Natural killer cell (primary cell): ENCODE measurements around the gene SPEF1. TPM values are rescaled to one million over a fixed set of nuclear protein-coding genes. Genes with fewer than 3 reads are reported as not detected.

Experiments
- ATAC-seq, 3 donors: fragments of 150-1000 bp in 2 of 3; fragments of 200-7000 bp in 1 of 3; cut with Tn5 transposase; 1 replicate in 1 of 3; 2 replicates in 2 of 3; pipeline ENCODE4 v1.10.0; 2021; ENCODE audit warnings: mild to moderate bottlenecking in 2 of 3, moderate library complexity in 2 of 3
- DNase-seq, 2 donors: peaks; one replicate each; pipeline versions ENCODE4 v3.0.0 to v3.0.0-alpha.2; 2013 to 2021; ENCODE audit warnings: mixed read lengths in 1 of 2
- H3K27ac ChIP-seq: one replicate; pipeline ENCODE4 v1.5.1; 2013; ENCODE audit warnings: mild to moderate bottlenecking, low read length
- H3K27me3 ChIP-seq: one replicate; pipeline ENCODE4 v1.6.1; 2013; ENCODE audit warnings: low read length; ENCODE audit not compliant: control insufficient read depth, insufficient read depth
- H3K36me3 ChIP-seq: one replicate; pipeline ENCODE4 v1.6.1; 2013; ENCODE audit warnings: low read length; ENCODE audit not compliant: control insufficient read depth, insufficient read depth
- H3K4me1 ChIP-seq: one replicate; pipeline ENCODE4 v1.6.1; 2013; ENCODE audit warnings: low read length; ENCODE audit not compliant: control insufficient read depth, insufficient read depth
- H3K4me3 ChIP-seq: one replicate; pipeline ENCODE4 v1.5.1; 2013; ENCODE audit warnings: low read length
- H3K9me3 ChIP-seq: one replicate; pipeline ENCODE4 v1.6.1; 2013; ENCODE audit warnings: low read length; ENCODE audit not compliant: control insufficient read depth, insufficient read depth
- H3K27ac Mint-ChIP-seq, 2 donors: one replicate each; pipeline ENCODE4 v1.8.0; 2022; ENCODE audit warnings: mild to moderate bottlenecking in 2 of 2, mixed read lengths in 2 of 2, moderate library complexity in 1 of 2
- H3K27me3 Mint-ChIP-seq, 2 donors: one replicate each; pipeline ENCODE4 v1.8.0; 2022; ENCODE audit warnings: low read depth in 2 of 2, mixed read lengths in 2 of 2
- H3K36me3 Mint-ChIP-seq: one replicate; pipeline ENCODE4 v1.8.0; 2022; ENCODE audit warnings: mixed read lengths
- H3K4me1 Mint-ChIP-seq, 2 donors: one replicate each; pipeline ENCODE4 v1.8.0; 2022; ENCODE audit warnings: mixed read lengths in 2 of 2
- H3K4me3 Mint-ChIP-seq: one replicate; pipeline ENCODE4 v1.8.0; 2022; ENCODE audit warnings: mild to moderate bottlenecking, moderate library complexity, mixed read lengths
- H3K9me3 Mint-ChIP-seq, 2 donors: one replicate each; pipeline ENCODE4 v1.8.0; 2022; ENCODE audit warnings: mixed read lengths in 2 of 2
- WGBS: methylation state at CpG from one replicate; pipeline ENCODE4 v1.1.7; 2013; ENCODE audit warnings: missing lambda C conversion rate; ENCODE audit not compliant: insufficient coverage; 5-methylcytosine and 5-hydroxymethylcytosine counted together
- intact Hi-C: fragments of 100-400 bp; cut with micrococcal nuclease; formaldehyde crosslinking; loops from one replicate; pipeline ENCODE4 v1.14.2; 2022
- total RNA-seq, 4 donors: library from RNA; stranded (reverse); fragments of 120-200 nt in 1 of 4; gene quantifications; one replicate each; pipeline versions ENCODE4 v1.2.3 to v1.2.4, GENCODE V29; 2013 to 2022
- TF ChIP-seq, protein P1 (sequence below): fragments of 200-600 bp; IDR thresholded peaks from one replicate; pipeline ENCODE4 v1.8.0; 2022; ENCODE audit warnings: antibody characterized with exemption

The SPEF1 gene
- total RNA-seq, 3 donors from 2014 or later (not counting 1 experiment from before 2014, with no cell fraction given), result 0.23 TPM; not detected in 2

DNA sequence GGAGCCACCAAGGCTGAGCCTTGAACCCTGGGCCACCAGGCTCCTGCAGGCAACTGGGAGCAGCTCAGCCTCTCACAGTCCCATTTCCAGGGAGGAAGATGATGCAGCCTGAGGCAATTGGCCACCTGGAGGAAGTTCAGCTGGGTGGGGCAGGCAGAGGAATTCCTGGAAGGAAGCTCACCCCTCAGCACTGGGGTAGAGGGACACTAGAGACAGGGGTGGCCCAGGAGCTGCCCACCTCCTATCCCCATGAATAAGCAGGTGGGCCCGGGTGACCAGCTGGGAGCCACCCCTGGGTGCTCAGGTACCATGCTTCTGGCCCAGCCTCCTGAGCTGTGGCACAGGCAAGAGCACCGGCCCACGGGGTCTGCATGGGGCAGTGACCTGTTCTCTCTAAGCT is 52.4 kb downstream of the SPEF1 start:
- Histone ChIP-seq H3K36me3 (no peaks in the 10 kb centered on the region), H3K4me3 (no peak overlapping the region), H3K4me1 (no peaks in the 10 kb centered on the region), H3K9me3 (no peaks in the 10 kb centered on the region), H3K27me3 (peaks cover 15% of the 10 kb centered on the region), H3K27ac (no peak overlapping the region)
- H3K9me3 Mint-ChIP-seq, result no peaks in the 10 kb centered on the region
- WGBS, result 84% methylated on average over 3 of the region's 3 CpGs
- intact Hi-C loops, result no loop called here
- ATAC-seq (no peak), DNase-seq (no peak)
- no peak overlapping the region for H3K4me3 Mint-ChIP-seq
- no peak overlapping the region for H3K27ac Mint-ChIP-seq
- no peaks in the 10 kb centered on the region for H3K36me3 Mint-ChIP-seq
- peaks cover 35 to 40% of the 10 kb centered on the region in 2 donors for H3K27me3 Mint-ChIP-seq
- H3K4me1 Mint-ChIP-seq, result peaks cover 0 to 4% of the 10 kb centered on the region in 2 donors
- TF ChIP-seq, protein P1, sequence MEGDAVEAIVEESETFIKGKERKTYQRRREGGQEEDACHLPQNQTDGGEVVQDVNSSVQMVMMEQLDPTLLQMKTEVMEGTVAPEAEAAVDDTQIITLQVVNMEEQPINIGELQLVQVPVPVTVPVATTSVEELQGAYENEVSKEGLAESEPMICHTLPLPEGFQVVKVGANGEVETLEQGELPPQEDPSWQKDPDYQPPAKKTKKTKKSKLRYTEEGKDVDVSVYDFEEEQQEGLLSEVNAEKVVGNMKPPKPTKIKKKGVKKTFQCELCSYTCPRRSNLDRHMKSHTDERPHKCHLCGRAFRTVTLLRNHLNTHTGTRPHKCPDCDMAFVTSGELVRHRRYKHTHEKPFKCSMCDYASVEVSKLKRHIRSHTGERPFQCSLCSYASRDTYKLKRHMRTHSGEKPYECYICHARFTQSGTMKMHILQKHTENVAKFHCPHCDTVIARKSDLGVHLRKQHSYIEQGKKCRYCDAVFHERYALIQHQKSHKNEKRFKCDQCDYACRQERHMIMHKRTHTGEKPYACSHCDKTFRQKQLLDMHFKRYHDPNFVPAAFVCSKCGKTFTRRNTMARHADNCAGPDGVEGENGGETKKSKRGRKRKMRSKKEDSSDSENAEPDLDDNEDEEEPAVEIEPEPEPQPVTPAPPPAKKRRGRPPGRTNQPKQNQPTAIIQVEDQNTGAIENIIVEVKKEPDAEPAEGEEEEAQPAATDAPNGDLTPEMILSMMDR, result no peak

DNA sequence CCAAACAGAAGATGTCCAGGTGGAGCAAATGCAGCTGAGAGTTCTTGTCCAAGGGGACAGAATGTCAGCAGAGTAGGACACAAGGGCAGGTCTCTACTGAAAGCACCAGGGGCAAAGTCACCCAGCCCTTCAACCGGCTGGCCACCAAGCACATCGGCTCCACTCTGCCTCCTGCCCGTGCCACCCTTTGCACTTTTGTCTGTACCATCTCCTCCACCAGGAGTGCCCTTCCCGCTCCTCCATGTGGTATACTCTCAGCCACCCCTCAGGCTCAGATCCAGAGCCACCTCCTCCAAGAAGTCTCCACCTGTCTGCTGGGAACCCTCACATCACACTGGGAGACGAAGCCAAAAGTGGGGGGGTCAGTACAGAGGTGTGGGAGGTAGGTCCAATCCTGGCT is 52.9 kb downstream of the SPEF1 start:
- WGBS, result 92% methylated on average over 5 of the region's 5 CpGs
- no peak overlapping the region for H3K27ac Mint-ChIP-seq
- Histone ChIP-seq H3K4me1 (no peaks in the 10 kb centered on the region), H3K27ac (no peak overlapping the region), H3K36me3 (no peaks in the 10 kb centered on the region), H3K9me3 (no peaks in the 10 kb centered on the region), H3K4me3 (no peak overlapping the region), H3K27me3 (peaks cover 12% of the 10 kb centered on the region)
- no peak overlapping the region for H3K4me3 Mint-ChIP-seq
- no peaks in the 10 kb centered on the region for H3K9me3 Mint-ChIP-seq
- peaks cover 29 to 35% of the 10 kb centered on the region in 2 donors for H3K27me3 Mint-ChIP-seq
- ATAC-seq (no peak), DNase-seq (no peak)
- H3K36me3 Mint-ChIP-seq, result no peaks in the 10 kb centered on the region
- peaks cover 0 to 4% of the 10 kb centered on the region in 2 donors for H3K4me1 Mint-ChIP-seq
- TF ChIP-seq, protein P1, result no peak
- intact Hi-C loops, result no loop called here

Other genes with a start within 250 kb of the SPEF1 start
- not detected for gene GFRA4, start 118.0 kb downstream of the SPEF1 start, total RNA-seq
- gene ADAM33, start 99.4 kb downstream of the SPEF1 start, total RNA-seq, result not detected
- gene SIGLEC1, start 68.8 kb downstream of the SPEF1 start, total RNA-seq, result under 1 TPM; 0.09 to 0.36 (median 0.30) TPM
- gene HSPA12B, start 48.8 kb downstream of the SPEF1 start, total RNA-seq, result not detected
- 10 to 100 TPM; 10.1 to 13.5 (median 12.3) TPM for gene ADISSP, start 13.7 kb downstream of the SPEF1 start, total RNA-seq
- gene CENPB, start 5.3 kb upstream of the SPEF1 start, total RNA-seq, result 10 to 100 TPM; 46.7 to 62.6 (median 55.4) TPM
- gene CDC25B, start 14.9 kb upstream of the SPEF1 start, total RNA-seq, result 100 to 1,000 TPM; 123 to 147 (median 143) TPM
- gene AP5S1, start 39.1 kb upstream of the SPEF1 start, total RNA-seq, result 10 to 100 TPM in 2 of 3 donors, 1 to 10 TPM in 1; 7.9 to 12.3 (median 12.1) TPM
- gene MAVS, start 65.4 kb upstream of the SPEF1 start, total RNA-seq, result 10 to 100 TPM; 23.1 to 30.8 (median 26.4) TPM
- gene PANK2, start 107.9 kb upstream of the SPEF1 start, total RNA-seq, result 10 to 100 TPM; 50.5 to 74.3 (median 61.3) TPM
- gene RNF24, start 234.1 kb upstream of the SPEF1 start, total RNA-seq, result 10 to 100 TPM in 1 of 3 donors, 1 to 10 TPM in 2; 7.1 to 15.3 (median 7.8) TPM